Heart right ventricle (tissue), 16 donors: Measurements from ENCODE around the gene NRXN3. TPM values are rescaled to one million over a fixed set of nuclear protein-coding genes. Genes with fewer than 3 reads are reported as not detected.

ENCODE experiments used
- ATAC-seq, 8 donors: fragments of 200-7000 bp; cut with Tn5 transposase; one replicate each; pipeline ENCODE4 v1.9.1; 2020; ENCODE audit warnings: mild to moderate bottlenecking in 8 of 8, moderate library complexity in 8 of 8, moderate number of reproducible peaks in 1 of 8
- DNase-seq, 2 donors: peaks; one replicate each; pipeline ENCODE4 v3.0.0-alpha.2; 2020
- H3K27ac ChIP-seq, 10 donors: fragments of 200-600 bp; sonication (generic) in 2 of 10; one replicate each; pipeline versions ENCODE4 v1.5.0 to v1.8.0; 2020 to 2022; ENCODE audit warnings: mild to moderate bottlenecking in 3 of 10
- H3K27me3 ChIP-seq, 7 donors: fragments of 200-600 bp; one replicate each; pipeline ENCODE4 v1.8.0; 2021 to 2022; ENCODE audit warnings: mild to moderate bottlenecking in 2 of 7
- H3K36me3 ChIP-seq, 9 donors: fragments of 200-600 bp; sonication (generic) in 1 of 9; one replicate each; pipeline versions ENCODE4 v1.5.0 to v1.8.0; 2020 to 2022; ENCODE audit warnings: mild to moderate bottlenecking in 2 of 9
- H3K4me1 ChIP-seq, 9 donors: fragments of 200-600 bp; sonication (generic) in 1 of 9; one replicate each; pipeline versions ENCODE4 v1.5.0 to v1.8.0; 2020 to 2022; ENCODE audit warnings: mild to moderate bottlenecking in 4 of 9
- H3K4me3 ChIP-seq, 10 donors: fragments of 200-600 bp; sonication (generic) in 2 of 10; one replicate each; pipeline versions ENCODE4 v1.5.0 to v1.8.0; 2020 to 2022; ENCODE audit warnings: mild to moderate bottlenecking in 7 of 10, moderate library complexity in 2 of 10
- H3K9me3 ChIP-seq, 11 donors: fragments of 200-600 bp in 10 of 11; sonication (generic) in 2 of 11; one replicate each; pipeline versions ENCODE4 v1.5.0 to v1.8.0; 2013 to 2022; ENCODE audit warnings: mild to moderate bottlenecking in 2 of 11, control low read depth in 1 of 11, moderate library complexity in 1 of 11
- WGBS, 2 donors: extraction: QIAGEN DNeasy Blood & Tissue Kit; methylation state at CpG; one replicate each; pipeline ENCODE4 v1.1.7; 2013; ENCODE audit warnings: inconsistent platforms in 1 of 2; 5-methylcytosine and 5-hydroxymethylcytosine counted together
- intact Hi-C, 10 donors: fragments of 100-400 bp; cut with DNase I; formaldehyde crosslinking; loops; one replicate each; pipeline versions ENCODE4 v1.11.1 to v1.14.2; 2022
- polyA plus RNA-seq, 2 donors: library from polyadenylated mRNA; stranded (reverse); fragments of 200-250 nt; gene quantifications; one replicate each; pipeline ENCODE4 v1.2.3, GENCODE V29; 2013
- total RNA-seq, 10 donors: library from RNA; stranded (reverse); fragmentation: NEBNext Ultra II Directional in 3 of 10; extraction: Animal tissue kit (Norgen Biotek cat#: 25700) in 3 of 10; gene quantifications; one replicate each; pipeline versions ENCODE4 v1.2.1 to v1.2.4, GENCODE V29; 2021 to 2023
- TF ChIP-seq, protein P1 (sequence below), 9 donors: fragments of 200-600 bp; sonication (generic) in 2 of 9; IDR thresholded peaks; one replicate each; pipeline versions ENCODE4 v1.5.0 to v1.8.0; 2021 to 2022; ENCODE audit warnings: antibody characterized with exemption in 9 of 9, mild to moderate bottlenecking in 5 of 9, moderate library complexity in 1 of 9
- donor health status: Arrhythmogenic right ventricular cardiomyopathy.
- donor health status: ischemic (EF 13 %, LVEDD 7.1; RV severe dilation, severe dysfunction).
- donor health status: healthy with polysubstance abuse.
- donor health status: DM: no; HTN: yes; CAD: no.
- donor health status: DM: no; HTN: no; CAD: no.
- donor health status: ischemic (EF 25% LVEDD 6.9; RV normal size, moderate dysfunction).
- donor health status: ischemic (EF 25% LVEDD 5.7; RV mildly dilated, moderate dysfunction).
- donor health status: healthy.
- donor health status: DM: yes; HTN: yes; CAD: no.
- donor health status: Ischemic cardiomyopathy.
- donor health status: ischemic (EF 35%, LVEDD 5.7; RV mildly dilated, moderate dysfunction).
- donor health status: nonischemic (EF 11% LVEDD 7.7; RV severe dilation, severe dysfunction).
- donor health status: DM: yes; HTN: yes; CAD: no.
- donor health status: PGD.
- donor health status: ischemic (EF 29% LVEDD 5.4; RV normal size, mild dysfunction).
- donor health status: nonischemic (EF 23%, LVEDD 6.1; RV moderate dilation, normal function).

NRXN3 gene
- total and polyA plus RNA-seq, 12 donors: 0.23 to 1.8 (median 0.87) TPM

DNA sequence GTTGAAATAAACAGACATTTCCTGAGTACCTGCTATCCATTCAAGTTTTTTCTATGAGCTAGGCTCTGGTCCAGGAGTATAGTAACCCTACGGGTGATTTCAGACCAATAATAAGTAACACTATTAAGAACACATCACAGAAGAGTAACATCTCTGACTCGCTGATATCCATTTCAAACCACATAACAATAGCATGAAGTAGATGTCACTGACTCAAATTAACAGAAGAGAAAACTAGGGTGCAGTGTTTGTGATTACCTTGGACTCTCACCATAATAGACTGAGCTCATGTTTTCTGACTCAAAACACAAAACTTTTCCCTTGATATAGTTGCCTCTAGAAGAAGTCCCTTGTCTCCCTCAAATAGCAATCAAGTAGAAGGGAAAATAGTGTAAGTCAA is 1618.2 kb downstream of the NRXN3 start:
- Histone ChIP-seq H3K36me3 (no peaks in the 10 kb centered on the region), H3K27ac (no peak overlapping the region), H3K27me3 (no peaks in the 10 kb centered on the region), H3K9me3 (peaks cover 0 to 8% (median 0%) of the 10 kb centered on the region in 11 donors), H3K4me1 (no peaks in the 10 kb centered on the region), H3K4me3 (no peak overlapping the region)
- DNase-seq (no peak), ATAC-seq (no peak)
- intact Hi-C loops: no loop called here
- TF ChIP-seq, protein P1, sequence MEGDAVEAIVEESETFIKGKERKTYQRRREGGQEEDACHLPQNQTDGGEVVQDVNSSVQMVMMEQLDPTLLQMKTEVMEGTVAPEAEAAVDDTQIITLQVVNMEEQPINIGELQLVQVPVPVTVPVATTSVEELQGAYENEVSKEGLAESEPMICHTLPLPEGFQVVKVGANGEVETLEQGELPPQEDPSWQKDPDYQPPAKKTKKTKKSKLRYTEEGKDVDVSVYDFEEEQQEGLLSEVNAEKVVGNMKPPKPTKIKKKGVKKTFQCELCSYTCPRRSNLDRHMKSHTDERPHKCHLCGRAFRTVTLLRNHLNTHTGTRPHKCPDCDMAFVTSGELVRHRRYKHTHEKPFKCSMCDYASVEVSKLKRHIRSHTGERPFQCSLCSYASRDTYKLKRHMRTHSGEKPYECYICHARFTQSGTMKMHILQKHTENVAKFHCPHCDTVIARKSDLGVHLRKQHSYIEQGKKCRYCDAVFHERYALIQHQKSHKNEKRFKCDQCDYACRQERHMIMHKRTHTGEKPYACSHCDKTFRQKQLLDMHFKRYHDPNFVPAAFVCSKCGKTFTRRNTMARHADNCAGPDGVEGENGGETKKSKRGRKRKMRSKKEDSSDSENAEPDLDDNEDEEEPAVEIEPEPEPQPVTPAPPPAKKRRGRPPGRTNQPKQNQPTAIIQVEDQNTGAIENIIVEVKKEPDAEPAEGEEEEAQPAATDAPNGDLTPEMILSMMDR (IDR thresholded peaks at IDR 0.05): no peak
- WGBS, 2 donors: 88 to 93% methylated on average over 2 of the region's 2 CpGs

DNA sequence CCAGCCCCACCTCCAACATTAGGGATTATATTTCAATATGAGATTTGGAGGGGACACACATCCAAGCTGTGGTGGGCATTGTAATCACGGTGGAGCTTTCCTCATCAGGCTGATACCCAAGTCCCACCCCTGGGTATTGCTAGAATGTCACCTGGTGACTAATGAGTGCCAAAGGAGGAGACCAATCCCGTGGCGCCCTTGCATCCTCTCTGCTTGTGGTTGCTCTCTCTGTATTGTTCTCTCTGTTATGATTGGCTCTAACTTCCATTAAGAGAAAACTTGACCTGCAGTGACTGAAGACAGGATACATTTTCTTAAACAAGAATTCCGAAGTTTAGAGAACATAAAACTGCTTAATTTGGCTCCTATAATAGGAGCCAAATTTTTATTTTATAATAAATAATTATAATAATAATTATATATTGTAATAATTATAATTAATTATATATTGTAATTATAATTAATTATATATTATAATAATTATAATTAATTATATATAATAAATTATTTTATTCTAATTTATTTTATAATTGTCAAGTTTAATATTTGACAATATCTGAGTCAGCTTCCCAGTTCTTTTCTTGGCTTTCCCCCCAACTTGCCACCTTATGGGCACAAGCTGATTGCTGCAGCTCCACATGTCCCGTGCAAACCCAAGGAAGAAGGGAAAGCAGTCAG is 1621.0 kb downstream of the NRXN3 start:
- ATAC-seq (no peak), DNase-seq (no peak)
- H3K9me3 ChIP-seq: peaks cover 0 to 8% (median 0%) of the 10 kb centered on the region in 11 donors
- no peak overlapping the region for H3K27ac ChIP-seq
- H3K4me1 ChIP-seq: no peaks in the 10 kb centered on the region
- TF ChIP-seq, protein P1 (IDR thresholded peaks at IDR 0.05): no peak
- 70 to 72% methylated on average over 5 of the region's 5 CpGs for WGBS, 2 donors
- H3K36me3 ChIP-seq: no peaks in the 10 kb centered on the region
- no peak overlapping the region for H3K4me3 ChIP-seq
- intact Hi-C loops: no loop called here
- no peaks in the 10 kb centered on the region for H3K27me3 ChIP-seq

DNA sequence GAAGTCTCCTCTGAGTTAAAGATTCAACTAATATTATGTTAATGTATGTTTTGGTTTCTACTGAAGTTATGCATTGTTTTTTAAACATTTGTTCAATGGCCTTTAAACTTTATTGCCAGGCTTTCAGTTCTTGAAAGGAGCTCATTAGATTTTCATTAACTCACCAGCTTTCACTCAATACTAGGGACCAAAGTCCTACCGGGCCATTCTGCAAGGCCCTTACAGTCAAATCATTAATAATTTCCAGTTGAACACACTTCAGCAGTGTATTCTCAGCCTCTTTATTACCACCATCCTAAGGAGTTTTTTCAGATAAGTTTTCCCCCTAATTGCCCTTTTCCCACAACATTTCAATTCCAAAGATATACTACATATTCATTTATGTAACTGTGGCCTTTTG is 1631.9 kb downstream of the NRXN3 start:
- no peak for ATAC-seq
- Histone ChIP-seq H3K27me3 (no peaks in the 10 kb centered on the region), H3K4me3 (no peak overlapping the region), H3K4me1 (no peaks in the 10 kb centered on the region), H3K36me3 (no peaks in the 10 kb centered on the region), H3K27ac (no peak overlapping the region), H3K9me3 (no peaks in the 10 kb centered on the region)
- intact Hi-C loops: no loop called here
- TF ChIP-seq, protein P1 (IDR thresholded peaks at IDR 0.05): no peak
- 92 to 100% methylated on average over 1 of the region's 1 CpG for WGBS, 2 donors
- no peak for DNase-seq

DNA sequence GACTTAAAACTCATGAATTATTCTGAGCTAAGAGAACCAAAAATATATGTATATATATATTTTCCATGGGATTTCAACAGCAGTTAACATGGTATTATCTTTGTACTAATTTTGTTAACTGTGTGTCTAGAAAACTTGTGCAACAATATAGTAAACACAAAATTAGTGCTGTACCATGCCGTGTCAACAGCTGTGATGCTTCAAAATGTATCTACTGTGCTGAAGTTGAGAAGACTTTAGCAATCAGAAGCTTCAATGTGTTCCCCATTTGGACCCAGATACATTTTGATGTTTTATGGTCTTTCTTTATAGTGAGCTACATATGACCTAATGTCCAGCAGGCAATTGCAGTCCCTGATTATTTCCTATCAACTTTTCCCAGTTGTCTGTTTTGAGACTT is 1635.5 kb downstream of the NRXN3 start:
- ATAC-seq (no peak), DNase-seq (no peak)

More for the DNA sequence above, 1635.5 kb downstream of the NRXN3 start:
- TF ChIP-seq, protein P1 (IDR thresholded peaks at IDR 0.05): no peak
- H3K9me3 ChIP-seq: no peaks in the 10 kb centered on the region
- intact Hi-C loops: no loop called here
- H3K4me1 ChIP-seq: no peaks in the 10 kb centered on the region
- no peaks in the 10 kb centered on the region for H3K36me3 ChIP-seq
- no peaks in the 10 kb centered on the region for H3K27me3 ChIP-seq
- no peak overlapping the region for H3K27ac ChIP-seq
- no peak overlapping the region for H3K4me3 ChIP-seq
- 76 to 84% methylated on average over 1 of the region's 1 CpG for WGBS, 2 donors
